Cerebellar nuclear complex (tissue), 1 donor: ENCODE measurements around the gene DDX10.

Experiments used
- DNase-seq, 2 experiments: peaks; one replicate each; lab custom pipeline; 2025; lab: John Stamatoyannopoulos, UW

DDX10 gene

DNA sequence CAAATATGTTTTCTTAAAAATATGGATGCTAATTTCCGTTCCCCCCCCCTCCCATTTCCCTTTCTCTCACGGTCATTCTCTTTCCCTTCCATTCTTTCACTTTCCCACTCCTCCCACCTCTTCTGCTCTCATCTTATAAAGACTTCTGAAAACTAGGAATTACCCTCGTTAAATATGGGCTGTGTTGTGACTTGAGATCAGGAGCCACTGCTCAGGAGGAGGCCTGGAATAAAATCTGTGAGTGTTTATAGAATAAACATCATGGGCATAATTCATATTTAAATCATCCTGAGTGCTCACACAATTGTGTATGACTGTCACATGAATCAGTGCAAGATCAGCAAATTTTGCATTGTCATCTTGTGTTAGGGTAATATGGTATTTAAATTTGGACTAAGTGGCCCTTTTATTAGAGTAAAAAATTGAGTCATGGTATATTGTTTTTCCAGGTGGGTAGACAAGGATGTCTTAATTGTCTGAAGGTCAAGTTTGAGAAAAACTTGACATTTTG, 208.0 kb downstream of the DDX10 start:
- DNase-seq = no peak

DNA sequence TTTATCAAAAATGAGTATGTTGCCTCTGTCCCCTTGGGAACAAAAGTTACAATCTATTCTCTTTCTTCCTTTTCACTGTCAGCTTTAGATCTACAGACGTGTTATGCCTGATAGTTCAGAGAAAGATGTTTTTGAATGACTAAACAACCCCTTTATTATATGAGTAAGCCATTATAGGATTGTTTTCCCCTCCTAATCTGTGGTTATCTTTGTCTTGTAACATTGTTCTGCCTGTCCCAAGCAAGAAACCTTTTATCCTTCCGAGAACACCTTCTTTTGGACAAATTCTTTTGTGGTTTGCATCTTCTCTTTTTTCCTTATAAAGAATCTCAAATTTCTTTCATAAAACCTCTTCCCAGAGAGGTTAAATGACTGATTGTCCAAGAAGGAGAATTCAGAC, 208.4 kb downstream of the DDX10 start:
- no peak for DNase-seq

GRCh38 chr11:108873941-108874340, 209.1 kb downstream of the DDX10 start:
- no peak for DNase-seq

- no peak for DNase-seq
Observed at GRCh38 chr11:108875134-108875533, 210.3 kb downstream of the DDX10 start.

DNA sequence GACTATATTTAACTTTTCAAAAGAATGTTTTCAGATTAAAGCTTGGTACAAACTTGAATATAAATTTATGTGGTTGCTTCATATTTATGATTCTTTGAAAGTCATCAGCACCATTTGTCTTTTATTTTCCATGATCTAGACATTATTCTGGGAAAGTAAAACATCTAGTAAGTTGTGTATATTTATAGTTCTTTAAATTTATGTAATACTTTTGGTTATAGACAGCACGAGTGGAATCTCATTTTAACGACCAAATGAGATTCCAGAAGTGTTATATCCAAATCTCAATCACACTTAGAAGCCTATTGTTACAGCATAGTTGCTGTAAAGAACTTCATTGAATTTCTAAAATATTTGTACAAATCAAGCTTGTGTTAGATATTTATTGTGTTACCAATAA, 212.3 kb downstream of the DDX10 start:
- DNase-seq = no peak

DNA sequence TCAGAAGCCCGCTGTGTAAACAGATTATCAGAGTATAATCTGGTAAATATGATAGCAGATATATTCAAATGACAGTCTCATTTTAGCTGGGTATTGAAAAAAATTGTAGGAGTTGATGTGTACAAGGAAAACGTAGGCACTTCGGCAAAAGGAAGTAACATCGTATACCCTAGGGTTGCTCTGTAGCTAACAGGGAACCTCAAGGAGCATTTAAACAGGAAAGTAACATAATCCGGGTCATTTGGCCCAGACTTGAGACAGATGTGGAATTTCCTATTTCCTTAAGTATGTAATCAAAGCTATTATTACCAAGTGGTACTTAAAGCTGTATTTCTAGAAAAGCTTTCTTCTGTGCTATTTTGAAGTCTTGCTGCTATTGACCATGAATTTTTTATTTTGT, 215.6 kb downstream of the DDX10 start:
- no peak for DNase-seq

GRCh38 chr11:108881131-108881530, 216.3 kb downstream of the DDX10 start:
- DNase-seq = no peak

- DNase-seq = no peak
Observed at GRCh38 chr11:108882211-108882831, 217.5 kb downstream of the DDX10 start.

- no peak for DNase-seq
Observed at GRCh38 chr11:108886005-108886659, 221.3 kb downstream of the DDX10 start.

GRCh38 chr11:108886660-108887009, 221.8 kb downstream of the DDX10 start:
- no peak for DNase-seq

DNA sequence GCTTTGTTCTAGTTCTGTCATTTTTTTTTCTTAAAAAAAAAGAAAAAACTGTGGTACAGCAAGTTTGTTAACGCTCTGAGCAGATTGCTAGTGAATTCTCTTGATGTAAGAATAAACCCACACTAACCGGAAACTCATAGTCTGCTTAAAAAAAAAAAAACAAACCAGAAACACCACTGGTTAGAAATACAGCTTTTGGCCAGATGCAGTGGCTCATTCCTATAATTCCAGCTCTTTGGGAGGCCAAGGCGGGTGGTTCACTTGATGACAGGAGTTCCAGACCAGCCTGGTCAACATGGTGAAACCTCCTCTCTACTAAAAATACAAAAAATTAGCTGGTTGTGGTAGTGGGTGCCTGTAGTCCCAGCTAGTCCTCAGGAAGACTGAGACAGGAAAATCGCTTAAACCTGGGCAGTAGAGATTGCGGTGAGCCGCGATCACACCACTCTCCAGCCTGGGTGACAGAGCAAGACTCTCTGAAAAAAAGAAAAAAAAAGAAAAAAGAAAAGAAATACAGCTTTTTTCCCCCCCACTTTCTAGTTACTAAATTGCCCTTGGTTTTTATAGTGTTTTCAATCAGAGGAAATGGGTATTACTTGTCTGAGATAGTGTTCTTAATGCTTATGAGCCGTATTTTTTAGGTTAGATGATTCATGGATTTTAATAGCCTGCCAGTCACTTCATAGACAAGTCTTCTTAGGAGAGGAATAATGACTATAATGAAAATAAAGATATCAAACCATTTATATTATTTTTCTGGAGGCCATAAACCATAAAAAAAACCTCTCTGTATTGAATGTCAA, 222.8 kb downstream of the DDX10 start:
- DNase-seq = no peak

GRCh38 chr11:108890482-108891105, 225.7 kb downstream of the DDX10 start:
- no peak for DNase-seq

GRCh38 chr11:108891143-108891542, 226.3 kb downstream of the DDX10 start:
- DNase-seq = no peak

- no peak for DNase-seq
Observed at GRCh38 chr11:108891909-108892511, 227.1 kb downstream of the DDX10 start.

DNA sequence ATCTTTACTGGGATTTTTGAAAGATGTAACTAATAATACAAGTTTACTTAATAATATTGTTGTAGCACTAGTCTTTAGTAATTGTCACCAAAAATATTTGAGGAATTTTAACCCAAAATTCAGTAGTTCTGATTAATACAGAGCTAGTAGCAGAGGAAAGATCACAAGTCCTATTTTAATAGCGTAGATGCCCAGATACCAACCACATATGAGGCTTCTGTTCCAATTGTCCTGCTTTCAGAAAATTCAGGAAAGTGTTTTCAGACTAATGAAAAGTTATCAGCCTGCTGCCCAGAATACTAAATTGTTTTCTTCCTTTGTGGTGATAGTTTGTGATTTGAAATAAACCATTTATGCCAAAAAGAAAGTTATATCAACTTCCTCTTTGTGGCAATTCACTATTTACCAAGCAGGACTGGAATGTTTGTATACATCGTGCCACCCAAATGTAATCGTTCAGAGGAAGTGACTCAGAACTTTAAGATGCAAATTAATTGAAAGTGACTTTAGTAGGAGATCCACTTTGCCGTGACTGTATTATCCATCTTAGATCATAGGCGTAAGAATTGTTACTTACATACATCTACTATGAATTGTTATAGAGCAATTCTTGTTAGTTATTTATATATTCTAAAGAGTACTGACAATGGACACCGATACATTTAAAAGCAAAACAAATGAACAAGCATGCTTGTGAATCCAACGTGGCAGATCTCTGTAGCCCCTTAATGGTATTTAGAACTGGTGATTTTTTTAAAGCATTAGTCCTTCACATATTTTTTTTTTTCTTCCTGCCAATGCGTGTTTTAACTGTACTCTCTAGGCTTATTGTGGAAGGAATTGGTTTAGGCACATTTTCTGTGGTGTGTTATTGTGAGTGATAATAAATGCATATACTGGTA, 231.0 kb downstream of the DDX10 start:
- DNase-seq = no peak

DNA sequence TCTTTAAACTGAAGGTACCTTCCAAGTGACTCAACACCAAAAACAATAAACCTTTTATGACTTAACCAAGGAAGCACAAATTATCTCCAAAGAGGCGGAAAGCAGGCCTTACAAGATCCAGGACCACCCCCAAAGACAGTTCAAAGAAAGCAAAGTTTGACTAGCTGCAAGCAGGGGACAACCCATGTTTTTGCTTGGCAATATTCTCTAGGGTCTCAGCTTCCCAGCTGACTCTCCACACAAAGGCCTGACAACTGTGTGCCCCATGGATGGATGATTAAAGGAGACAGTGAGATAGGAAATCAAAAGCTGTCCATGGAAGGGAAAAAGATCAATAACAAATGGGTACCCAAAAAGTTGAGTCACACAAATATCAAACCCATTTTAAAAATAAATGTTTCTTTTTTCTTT, 232.2 kb downstream of the DDX10 start:
- no peak for DNase-seq

DNA sequence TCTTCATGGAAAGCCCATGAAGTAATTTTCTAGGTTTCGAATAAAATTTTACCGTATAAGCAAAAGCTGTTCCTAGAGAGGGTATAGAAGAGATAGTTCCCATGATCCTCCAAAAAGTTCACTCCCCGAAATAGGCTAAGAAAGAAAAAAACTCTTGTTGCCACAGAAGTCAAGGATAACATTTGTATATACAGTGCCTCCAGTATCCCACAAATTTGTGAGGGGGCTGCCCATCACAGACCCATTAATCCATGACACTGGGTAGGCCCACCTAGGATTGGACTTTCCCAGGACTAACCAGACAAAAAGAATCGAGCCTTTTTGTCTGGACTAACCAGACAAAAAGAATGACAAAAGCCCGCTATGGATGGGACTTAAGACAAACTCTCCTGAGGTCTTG, 233.0 kb downstream of the DDX10 start:
- DNase-seq = no peak

DNA sequence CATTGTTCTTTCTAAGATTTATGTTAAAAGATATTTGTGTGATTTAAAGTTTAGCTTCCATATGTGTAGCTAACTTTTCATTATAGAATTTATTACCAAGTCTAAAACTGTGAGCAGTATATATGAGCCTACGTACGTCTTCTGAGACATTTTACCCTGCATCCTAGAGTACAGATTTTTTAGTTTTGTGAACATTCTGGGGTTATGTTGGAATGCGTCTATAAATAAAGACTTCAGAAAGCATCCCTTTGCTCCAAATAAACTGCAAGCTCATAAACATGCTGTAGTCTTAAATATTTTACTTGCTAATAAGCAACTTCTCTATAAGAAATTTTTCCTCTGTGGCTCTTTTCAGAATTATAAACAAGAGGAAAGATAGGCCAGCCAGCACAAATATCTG, 236.5 kb downstream of the DDX10 start:
- DNase-seq = no peak

DNA sequence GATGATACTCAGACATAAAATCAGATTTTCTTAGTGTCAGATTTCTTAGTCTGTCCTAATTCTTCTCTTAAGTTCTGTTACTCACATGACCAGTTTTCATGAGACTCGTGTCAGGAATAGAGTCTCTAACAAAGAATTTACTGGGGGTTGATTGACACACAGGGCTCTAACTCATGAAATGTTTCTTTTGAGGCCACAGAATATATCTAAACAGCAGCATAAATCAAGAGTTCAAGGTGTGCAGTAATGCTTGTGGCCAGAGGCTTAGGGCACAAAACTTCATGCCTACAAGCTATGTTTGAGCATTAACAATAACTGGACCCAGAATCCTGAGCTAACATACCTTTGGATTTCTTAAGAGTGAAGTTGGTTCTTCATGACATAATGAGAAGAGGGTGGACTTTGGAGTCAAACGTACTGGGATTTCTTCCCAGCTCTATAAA, 237.2 kb downstream of the DDX10 start:
- no peak for DNase-seq

- no peak for DNase-seq
Observed at GRCh38 chr11:108904480-108904879, 239.6 kb downstream of the DDX10 start.

GRCh38 chr11:108906329-108906728, 241.5 kb downstream of the DDX10 start:
- DNase-seq = no peak
